ENCODE data around the gene SLC49A3.
A peak's percentile ranks its signal among the peaks of the same experiment; 100 is the strongest.

Gene SLC49A3

GRCh38 chr4:680928-681645 is 7.9 kb downstream of the SLC49A3 start:
- Histone ChIP-seq H3K27ac (ENCODE audit: low read depth, low read length) (no peak overlapping the region), H3K4me3 (ENCODE audit: low read length) (peak overlapping the region; percentile 41), H3K36me3 (ENCODE audit: control insufficient read depth, insufficient read depth, low read length) (peaks cover 2% of the 10 kb centered on the region), H3K27me3 (ENCODE audit: control insufficient read depth, insufficient read depth, low read length) (peaks cover 2% of the 10 kb centered on the region), H3K9ac (ENCODE audit: low read length) (no peak overlapping the region), H3K4me1 (ENCODE audit: control insufficient read depth, insufficient read depth, low read length) (no peaks in the 10 kb centered on the region)

DNA sequence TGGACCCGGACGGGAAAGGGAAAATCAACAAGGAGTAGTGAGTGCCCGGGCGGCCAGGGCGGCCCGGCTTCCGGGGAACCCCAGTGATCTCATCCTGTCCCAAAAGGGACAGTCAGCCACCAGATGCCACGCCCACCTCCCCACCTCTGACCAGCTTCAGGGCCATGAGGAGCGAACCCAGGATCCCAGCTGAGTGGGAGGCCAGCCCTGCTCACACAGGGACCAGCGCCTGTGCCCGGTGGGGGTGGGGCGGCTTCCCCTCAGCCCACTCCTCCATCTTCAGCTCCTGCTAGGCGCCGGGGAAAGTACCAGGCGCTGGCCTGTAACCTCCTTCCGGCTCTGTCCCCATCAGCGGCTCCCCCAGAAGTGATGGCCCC is 8.4 kb downstream of the SLC49A3 start:
- Histone ChIP-seq H3K4me3 (ENCODE audit: low read length) (peak overlapping the region; percentile 41), H3K27ac (ENCODE audit: low read depth, low read length) (no peak overlapping the region), H3K4me1 (ENCODE audit: control insufficient read depth, insufficient read depth, low read length) (no peaks in the 10 kb centered on the region), H3K9ac (ENCODE audit: low read length) (no peak overlapping the region), H3K36me3 (ENCODE audit: control insufficient read depth, insufficient read depth, low read length) (peaks cover 2% of the 10 kb centered on the region), H3K27me3 (ENCODE audit: control insufficient read depth, insufficient read depth, low read length) (peaks cover 2% of the 10 kb centered on the region)

- Histone ChIP-seq H3K4me3 (ENCODE audit: low read length) (no peak overlapping the region), H3K27me3 (ENCODE audit: control insufficient read depth, insufficient read depth, low read length) (peaks cover 2% of the 10 kb centered on the region), H3K36me3 (ENCODE audit: control insufficient read depth, insufficient read depth, low read length) (peaks cover under 1% of the 10 kb centered on the region), H3K27ac (ENCODE audit: low read depth, low read length) (no peak overlapping the region), H3K9ac (ENCODE audit: low read length) (no peak overlapping the region), H3K4me1 (ENCODE audit: control insufficient read depth, insufficient read depth, low read length) (peaks cover 3% of the 10 kb centered on the region)
These were observed 8.9 kb downstream of the SLC49A3 start for GRCh38 chr4:680091-680490.

- Histone ChIP-seq H3K27ac (ENCODE audit: low read depth, low read length) (no peak overlapping the region), H3K9ac (ENCODE audit: low read length) (no peak overlapping the region), H3K4me1 (ENCODE audit: control insufficient read depth, insufficient read depth, low read length) (peaks cover 5% of the 10 kb centered on the region), H3K27me3 (ENCODE audit: control insufficient read depth, insufficient read depth, low read length) (peaks cover 2% of the 10 kb centered on the region), H3K36me3 (ENCODE audit: control insufficient read depth, insufficient read depth, low read length) (no peaks in the 10 kb centered on the region), H3K4me3 (ENCODE audit: low read length) (no peak overlapping the region)
These were observed 9.3 kb downstream of the SLC49A3 start for GRCh38 chr4:679629-680028.

GRCh38 chr4:679104-679481 is 9.9 kb downstream of the SLC49A3 start:
- Histone ChIP-seq H3K9ac (ENCODE audit: low read length) (no peak overlapping the region), H3K4me1 (ENCODE audit: control insufficient read depth, insufficient read depth, low read length) (peaks cover 5% of the 10 kb centered on the region), H3K27ac (ENCODE audit: low read depth, low read length) (no peak overlapping the region), H3K4me3 (ENCODE audit: low read length) (no peak overlapping the region), H3K27me3 (ENCODE audit: control insufficient read depth, insufficient read depth, low read length) (peaks cover 2% of the 10 kb centered on the region), H3K36me3 (ENCODE audit: control insufficient read depth, insufficient read depth, low read length) (no peaks in the 10 kb centered on the region)

DNA sequence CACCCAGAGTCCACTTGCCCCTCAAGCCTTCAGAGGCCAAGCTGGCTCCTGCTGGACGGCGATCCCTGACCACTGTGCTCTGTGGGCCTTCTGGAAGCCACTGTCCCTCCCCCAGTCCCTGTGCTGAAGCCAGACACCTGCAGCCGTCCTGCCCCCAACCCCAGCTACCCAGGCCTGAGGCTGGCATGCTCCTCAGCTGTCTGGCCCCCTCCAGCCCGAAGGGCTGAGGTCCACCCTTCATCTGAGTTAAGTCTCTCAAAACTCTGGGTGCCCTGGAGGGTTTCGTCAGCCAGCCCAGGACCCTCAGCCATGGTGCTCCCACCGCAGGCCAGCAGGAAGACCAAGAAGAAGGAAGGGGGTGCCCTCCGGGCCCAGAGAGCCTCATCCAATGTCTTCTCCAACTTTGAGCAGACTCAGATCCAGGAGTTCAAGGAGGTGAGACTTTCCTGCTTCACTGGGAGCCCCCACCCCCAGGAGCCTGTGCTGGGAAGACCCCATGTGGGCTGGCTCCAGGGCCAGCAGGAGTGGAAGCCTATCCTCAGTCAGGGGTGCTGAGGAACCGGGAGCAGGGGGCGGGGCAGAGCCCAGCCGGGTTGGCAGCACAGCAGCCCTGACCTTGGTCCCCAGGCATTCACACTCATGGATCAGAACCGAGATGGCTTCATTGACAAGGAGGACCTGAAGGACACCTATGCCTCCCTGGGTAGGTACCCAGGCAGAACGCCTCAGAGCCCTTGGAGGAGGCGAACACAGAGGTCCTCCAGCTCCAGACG is 10.4 kb downstream of the SLC49A3 start:
- Histone ChIP-seq H3K4me3 (ENCODE audit: low read length) (no peak overlapping the region), H3K9ac (ENCODE audit: low read length) (no peak overlapping the region), H3K27ac (ENCODE audit: low read depth, low read length) (no peak overlapping the region), H3K4me1 (ENCODE audit: control insufficient read depth, insufficient read depth, low read length) (peaks cover 6% of the 10 kb centered on the region), H3K36me3 (ENCODE audit: control insufficient read depth, insufficient read depth, low read length) (no peaks in the 10 kb centered on the region), H3K27me3 (ENCODE audit: control insufficient read depth, insufficient read depth, low read length) (peaks cover 2% of the 10 kb centered on the region)

- H3K4me1 ChIP-seq (ENCODE audit: control insufficient read depth, insufficient read depth, low read length): peaks cover 10% of the 10 kb centered on the region
- H3K36me3 ChIP-seq (ENCODE audit: control insufficient read depth, insufficient read depth, low read length): no peaks in the 10 kb centered on the region
- peaks cover 2% of the 10 kb centered on the region for H3K27me3 ChIP-seq (ENCODE audit: control insufficient read depth, insufficient read depth, low read length)
- no peak overlapping the region for H3K9ac ChIP-seq (ENCODE audit: low read length)
- H3K27ac ChIP-seq (ENCODE audit: low read depth, low read length): no peak overlapping the region
- no peak overlapping the region for H3K4me3 ChIP-seq (ENCODE audit: low read length)
These were observed 11.3 kb downstream of the SLC49A3 start for GRCh38 chr4:677431-678293.

DNA sequence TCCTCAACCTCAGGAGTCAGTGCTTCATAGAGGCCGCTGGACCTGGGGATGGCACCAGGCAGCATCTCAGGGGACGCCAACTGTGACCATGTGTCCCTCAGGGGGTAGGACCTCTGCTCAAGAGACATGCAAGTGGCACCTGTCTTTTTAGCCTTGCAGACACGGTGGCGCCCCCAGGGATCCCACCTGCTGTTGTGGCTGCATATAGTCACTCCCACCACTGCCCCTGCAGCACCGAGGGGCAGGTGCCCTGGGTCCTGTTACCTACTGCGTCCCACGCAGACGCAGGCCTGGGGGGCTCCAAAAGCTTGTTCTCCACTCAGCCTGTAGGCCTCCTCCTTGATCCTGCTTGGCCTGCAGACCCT is 12.1 kb downstream of the SLC49A3 start:
- no peak overlapping the region for H3K4me3 ChIP-seq (ENCODE audit: low read length)
- no peak overlapping the region for H3K27ac ChIP-seq (ENCODE audit: low read depth, low read length)
- H3K9ac ChIP-seq (ENCODE audit: low read length): no peak overlapping the region
- H3K27me3 ChIP-seq (ENCODE audit: control insufficient read depth, insufficient read depth, low read length): no peaks in the 10 kb centered on the region
- peaks cover 10% of the 10 kb centered on the region for H3K4me1 ChIP-seq (ENCODE audit: control insufficient read depth, insufficient read depth, low read length)
- peaks cover 5% of the 10 kb centered on the region for H3K36me3 ChIP-seq (ENCODE audit: control insufficient read depth, insufficient read depth, low read length)

DNA sequence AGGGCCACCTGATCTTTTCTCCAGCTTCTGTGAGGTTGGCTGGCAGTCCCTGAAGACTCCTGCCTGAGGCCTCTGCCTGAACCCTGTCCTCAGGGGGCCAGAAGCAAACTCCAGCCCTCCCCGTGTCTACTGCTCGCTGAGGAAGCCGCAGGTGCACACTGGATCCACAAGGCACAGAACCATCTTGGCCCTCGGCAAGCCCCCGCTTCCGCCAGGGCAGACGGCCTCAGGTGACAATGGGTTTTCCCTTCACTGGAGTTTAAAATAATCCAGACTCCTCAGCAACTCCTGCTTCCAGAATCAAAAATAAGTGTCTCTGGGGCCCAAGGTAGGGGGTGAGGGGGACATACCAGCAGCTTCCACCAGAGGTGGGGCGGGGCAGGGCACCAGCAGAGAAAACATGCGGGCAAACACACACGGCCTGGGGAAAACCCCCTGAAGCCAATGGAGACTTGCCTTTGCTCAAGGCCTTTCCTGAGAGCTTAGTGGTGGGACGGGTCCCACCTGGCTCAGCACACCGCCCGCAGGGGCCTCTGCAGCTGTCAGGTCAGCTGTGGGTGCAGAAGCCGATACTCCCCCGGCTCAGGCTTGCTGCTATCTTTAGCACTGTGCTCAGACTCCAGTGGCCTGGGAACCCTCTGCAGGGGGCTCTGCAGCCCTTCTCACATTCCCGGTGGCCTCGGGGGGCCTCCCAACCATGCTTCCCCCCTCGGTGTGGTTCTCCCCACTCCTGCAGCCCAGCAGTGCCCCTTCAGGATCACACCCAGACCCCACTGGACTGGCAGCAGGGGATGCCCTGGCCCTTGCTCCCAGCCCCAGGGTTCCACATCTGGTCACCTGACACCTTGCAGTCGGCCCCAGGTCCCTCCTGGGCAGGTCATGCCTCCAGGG is 12.7 kb downstream of the SLC49A3 start:
- Histone ChIP-seq H3K27me3 (ENCODE audit: control insufficient read depth, insufficient read depth, low read length) (no peaks in the 10 kb centered on the region), H3K27ac (ENCODE audit: low read depth, low read length) (no peak overlapping the region), H3K36me3 (ENCODE audit: control insufficient read depth, insufficient read depth, low read length) (peaks cover 9% of the 10 kb centered on the region), H3K4me3 (ENCODE audit: low read length) (no peak overlapping the region), H3K9ac (ENCODE audit: low read length) (no peak overlapping the region), H3K4me1 (ENCODE audit: control insufficient read depth, insufficient read depth, low read length) (peaks cover 10% of the 10 kb centered on the region)

DNA sequence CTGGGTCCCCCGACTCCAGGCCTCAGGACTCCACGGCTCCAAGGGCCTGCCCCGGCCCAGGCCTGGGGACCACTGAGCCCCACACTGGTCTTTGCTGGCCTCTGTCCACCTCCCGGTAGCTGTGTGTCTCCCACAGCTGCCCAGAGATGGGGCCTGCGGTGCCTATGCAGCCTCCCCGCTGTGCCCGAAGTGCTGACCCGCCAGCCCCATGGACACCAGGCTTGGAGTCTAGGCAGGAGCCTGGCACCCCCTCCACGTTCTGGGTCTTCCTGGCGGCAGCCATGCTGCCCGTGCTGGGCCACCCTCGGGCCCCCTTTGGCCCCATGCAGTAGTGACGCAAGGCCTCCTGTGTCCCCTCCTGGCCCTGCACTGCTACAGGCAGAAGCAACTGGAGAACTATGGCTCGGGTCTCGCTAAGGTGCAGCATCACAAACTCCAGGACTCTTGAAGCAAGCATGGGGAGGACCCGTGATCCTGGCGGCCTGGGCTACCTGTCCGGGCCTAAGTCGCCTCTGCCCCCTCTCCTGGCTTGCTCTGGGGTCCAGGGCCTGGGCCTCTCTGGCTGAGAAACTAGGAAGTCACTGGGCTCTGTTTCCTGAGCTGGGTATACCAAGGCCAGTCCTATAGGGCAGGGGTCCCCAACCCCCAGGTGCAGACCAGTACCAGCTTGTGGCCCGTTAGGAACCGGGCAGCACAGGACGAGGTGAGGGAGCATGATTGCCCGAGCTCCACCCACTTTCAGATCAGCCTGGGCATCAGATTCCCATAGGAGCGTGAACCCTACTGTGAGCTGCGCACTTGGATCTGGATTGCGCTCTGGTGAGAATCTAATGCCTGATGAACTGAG is 13.7 kb downstream of the SLC49A3 start:
- Histone ChIP-seq H3K36me3 (ENCODE audit: control insufficient read depth, insufficient read depth, low read length) (peaks cover 17% of the 10 kb centered on the region), H3K4me1 (ENCODE audit: control insufficient read depth, insufficient read depth, low read length) (peaks cover 10% of the 10 kb centered on the region), H3K27me3 (ENCODE audit: control insufficient read depth, insufficient read depth, low read length) (no peaks in the 10 kb centered on the region), H3K27ac (ENCODE audit: low read depth, low read length) (peak overlapping the region; percentile 96), H3K4me3 (ENCODE audit: low read length) (peak overlapping the region; percentile 90), H3K9ac (ENCODE audit: low read length) (peak overlapping the region; percentile 88)
